ENCODE measurements around the gene NTRK1. TPM values are rescaled to one million over a fixed set of nuclear protein-coding genes. Genes with fewer than 3 reads are reported as not detected.

NTRK1 gene
- total RNA-seq, 1 donor from 2014 or later, result not detected

DNA sequence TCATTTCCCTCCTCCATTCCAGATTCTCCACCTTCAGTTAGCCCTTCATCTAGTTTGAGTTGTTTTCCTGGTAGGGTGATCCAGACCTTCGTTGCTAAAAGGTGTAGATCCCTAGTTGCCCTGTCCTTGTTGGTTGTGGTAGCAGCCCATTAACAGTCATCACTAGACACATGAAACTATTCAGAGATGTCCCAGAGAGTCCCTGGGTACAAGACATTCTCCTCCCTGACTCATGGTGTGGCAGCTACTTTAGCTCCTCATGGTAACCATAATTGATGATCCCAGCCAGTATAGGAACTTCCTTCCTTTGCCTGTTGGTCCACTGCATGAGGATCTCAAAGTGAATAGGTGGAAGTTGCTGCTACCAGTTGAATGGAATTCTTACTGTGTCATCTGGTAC, 38.0 kb upstream of the NTRK1 start:
- Mint-ChIP-seq H3K27ac (ENCODE audit: unreplicated experiment) (no peak overlapping the region), H3K9me3 (ENCODE audit: low read depth) (peaks cover 5% of the 10 kb centered on the region), H3K4me3 (ENCODE audit: unreplicated experiment) (no peak overlapping the region), H3K27me3 (ENCODE audit: low read depth) (peaks cover 21% of the 10 kb centered on the region), H3K36me3 (ENCODE audit: low read depth) (no peaks in the 10 kb centered on the region), H3K4me1 (ENCODE audit: low read depth) (peaks cover 7% of the 10 kb centered on the region)
- TF ChIP-seq, protein P1, sequence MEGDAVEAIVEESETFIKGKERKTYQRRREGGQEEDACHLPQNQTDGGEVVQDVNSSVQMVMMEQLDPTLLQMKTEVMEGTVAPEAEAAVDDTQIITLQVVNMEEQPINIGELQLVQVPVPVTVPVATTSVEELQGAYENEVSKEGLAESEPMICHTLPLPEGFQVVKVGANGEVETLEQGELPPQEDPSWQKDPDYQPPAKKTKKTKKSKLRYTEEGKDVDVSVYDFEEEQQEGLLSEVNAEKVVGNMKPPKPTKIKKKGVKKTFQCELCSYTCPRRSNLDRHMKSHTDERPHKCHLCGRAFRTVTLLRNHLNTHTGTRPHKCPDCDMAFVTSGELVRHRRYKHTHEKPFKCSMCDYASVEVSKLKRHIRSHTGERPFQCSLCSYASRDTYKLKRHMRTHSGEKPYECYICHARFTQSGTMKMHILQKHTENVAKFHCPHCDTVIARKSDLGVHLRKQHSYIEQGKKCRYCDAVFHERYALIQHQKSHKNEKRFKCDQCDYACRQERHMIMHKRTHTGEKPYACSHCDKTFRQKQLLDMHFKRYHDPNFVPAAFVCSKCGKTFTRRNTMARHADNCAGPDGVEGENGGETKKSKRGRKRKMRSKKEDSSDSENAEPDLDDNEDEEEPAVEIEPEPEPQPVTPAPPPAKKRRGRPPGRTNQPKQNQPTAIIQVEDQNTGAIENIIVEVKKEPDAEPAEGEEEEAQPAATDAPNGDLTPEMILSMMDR (IDR thresholded peaks at IDR 0.05), result no peak
- DNase-seq (ENCODE audit: low spot score), result no peak

DNA sequence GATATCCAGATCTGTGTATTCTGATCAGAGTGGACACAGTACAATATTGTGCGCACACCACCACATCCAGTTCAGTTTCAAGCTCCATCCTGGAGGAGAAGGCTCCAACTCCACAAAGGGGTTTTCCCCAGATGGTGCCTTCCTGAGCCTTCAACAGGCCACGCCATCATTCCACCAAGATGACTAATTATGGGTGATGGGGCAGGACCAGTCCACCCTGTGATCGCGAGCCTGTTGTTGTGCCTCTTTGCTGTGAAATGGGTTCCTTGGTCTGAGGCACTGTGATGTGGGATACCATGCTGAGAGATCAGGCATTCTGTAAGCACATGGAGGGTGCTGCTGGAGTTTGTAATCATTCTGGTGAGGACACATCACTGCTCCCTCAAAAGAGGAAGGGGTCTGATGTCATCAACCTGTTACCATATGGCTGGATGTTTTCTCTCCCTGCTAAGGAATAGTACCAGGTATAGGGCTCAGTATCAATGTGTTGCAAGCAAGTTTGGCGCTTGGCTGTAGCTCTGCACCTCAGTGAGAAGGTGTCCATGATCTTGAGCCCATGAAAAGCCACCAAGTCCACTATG, 37.4 kb upstream of the NTRK1 start:
- Mint-ChIP-seq H3K9me3 (ENCODE audit: low read depth) (peaks cover 5% of the 10 kb centered on the region), H3K27ac (ENCODE audit: unreplicated experiment) (no peak overlapping the region), H3K4me3 (ENCODE audit: unreplicated experiment) (no peak overlapping the region), H3K4me1 (ENCODE audit: low read depth) (peaks cover 7% of the 10 kb centered on the region), H3K27me3 (ENCODE audit: low read depth) (peaks cover 21% of the 10 kb centered on the region), H3K36me3 (ENCODE audit: low read depth) (no peaks in the 10 kb centered on the region)
- DNase-seq (ENCODE audit: low spot score), result no peak
- TF ChIP-seq, protein P1 (IDR thresholded peaks at IDR 0.05), result no peak

GRCh38 chr1:156826630-156827029, 34.0 kb upstream of the NTRK1 start:
- TF ChIP-seq, protein P1 (IDR thresholded peaks at IDR 0.05), result no peak

DNA sequence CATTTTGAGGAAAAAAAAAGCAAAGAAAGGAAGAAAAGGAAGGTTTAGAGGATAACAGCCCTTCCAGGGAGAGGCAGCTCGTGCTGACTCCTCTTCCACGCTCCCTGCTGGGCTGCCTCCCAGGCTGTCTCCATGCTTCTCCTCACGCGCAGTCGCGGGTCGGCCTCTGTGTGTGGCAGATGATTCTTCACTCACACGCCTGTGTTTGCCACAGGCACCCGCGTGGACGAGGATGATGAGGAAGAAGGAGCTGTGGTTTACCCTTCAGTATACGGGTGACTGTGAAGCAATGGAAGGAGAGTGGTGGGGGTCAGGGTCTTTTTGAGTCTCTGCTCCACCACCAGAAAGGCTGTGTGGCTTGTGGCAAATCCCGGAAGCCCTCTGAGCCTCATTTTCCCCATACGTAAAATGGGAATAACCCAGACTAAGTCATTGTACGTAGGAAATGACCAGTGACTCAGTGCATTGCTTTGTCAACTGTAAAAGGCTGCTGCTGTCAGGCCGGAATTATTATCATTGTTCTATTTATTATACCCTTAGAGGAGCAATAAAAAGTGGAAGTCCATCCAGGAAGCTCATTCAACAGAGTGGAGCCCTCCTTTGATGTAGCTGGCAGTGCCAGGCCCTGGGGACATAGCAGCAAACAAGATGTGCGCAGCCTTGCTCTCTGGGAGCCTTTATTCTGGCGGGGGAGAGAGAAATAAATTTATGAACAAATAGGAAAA, 32.1 kb upstream of the NTRK1 start:
- TF ChIP-seq, protein P1 (IDR thresholded peaks at IDR 0.05), result no peak
- H3K4me3 Mint-ChIP-seq (ENCODE audit: unreplicated experiment), result no peak overlapping the region
- no peak overlapping the region for H3K27ac Mint-ChIP-seq (ENCODE audit: unreplicated experiment)
- peak; percentile 87 for DNase-seq (ENCODE audit: low spot score)
- peaks cover 24% of the 10 kb centered on the region for H3K27me3 Mint-ChIP-seq (ENCODE audit: low read depth)
- H3K9me3 Mint-ChIP-seq (ENCODE audit: low read depth), result no peaks in the 10 kb centered on the region
- peaks cover 7% of the 10 kb centered on the region for H3K4me1 Mint-ChIP-seq (ENCODE audit: low read depth)
- H3K36me3 Mint-ChIP-seq (ENCODE audit: low read depth), result no peaks in the 10 kb centered on the region

More at GRCh38 chr1:156826630-156827029, 34.0 kb upstream of the NTRK1 start:
- no peak for DNase-seq (ENCODE audit: low spot score)
- Mint-ChIP-seq H3K27ac (ENCODE audit: unreplicated experiment) (no peak overlapping the region), H3K4me1 (ENCODE audit: low read depth) (peaks cover 7% of the 10 kb centered on the region), H3K36me3 (ENCODE audit: low read depth) (no peaks in the 10 kb centered on the region), H3K9me3 (ENCODE audit: low read depth) (no peaks in the 10 kb centered on the region), H3K4me3 (ENCODE audit: unreplicated experiment) (no peak overlapping the region), H3K27me3 (ENCODE audit: low read depth) (peaks cover 20% of the 10 kb centered on the region)

- Mint-ChIP-seq H3K27me3 (ENCODE audit: low read depth) (peaks cover 61% of the 10 kb centered on the region), H3K4me1 (ENCODE audit: low read depth) (no peaks in the 10 kb centered on the region), H3K27ac (ENCODE audit: unreplicated experiment) (no peak overlapping the region), H3K4me3 (ENCODE audit: unreplicated experiment) (no peak overlapping the region), H3K9me3 (ENCODE audit: low read depth) (no peaks in the 10 kb centered on the region), H3K36me3 (ENCODE audit: low read depth) (no peaks in the 10 kb centered on the region)
- no peak for DNase-seq (ENCODE audit: low spot score)
- TF ChIP-seq, protein P1 (IDR thresholded peaks at IDR 0.05), result no peak
Observed at GRCh38 chr1:156832434-156832833, 28.2 kb upstream of the NTRK1 start.

All from chondrocyte (in vitro differentiated cells).